A549 (cell line): ENCODE data around the gene GLOD4. TPM values are rescaled to one million over a fixed set of nuclear protein-coding genes. Genes with fewer than 3 reads are reported as not detected.

Source experiments
- ATAC-seq, 2 experiments: fragments of 200-7000 bp in 1 of 2; fragments of >200 bp in 1 of 2; cut with Nextera tagmentation in 1 of 2; cut with Tn5 transposase in 1 of 2; 3 replicates each; pipeline versions ENCODE4 v1.8.0 to v1.9.1; 2018 to 2020; ENCODE audit warnings: mild to moderate bottlenecking in 1 of 2, moderate library complexity in 1 of 2
- CTCF ChIA-PET: fragments of 300-600 bp; sonication (Branson Sonifier 250); formaldehyde crosslinking; extraction: SDS; loops from one replicate; lab custom pipeline; 2021; ENCODE audit warnings: antibody characterized with exemption, inconsistent platforms; lab: Yijun Ruan, JAX
- POLR2A ChIA-PET: fragments of 350-600 bp; formaldehyde crosslinking; extraction: SDS; loops from one replicate; lab custom pipeline; 2021; ENCODE audit warnings: antibody characterized with exemption, inconsistent platforms; lab: Yijun Ruan, JAX
- DNase-seq, 2 experiments: peaks; one replicate each; pipeline versions ENCODE4 v3.0.0 to v3.0.0-alpha.2; 2011 to 2016; ENCODE audit warnings: low read depth in 1 of 2, low spot score in 1 of 2
- FAIRE-seq: peaks from 2 replicates; lab custom pipeline; 2011; peaks lifted over from hg19 to GRCh38; lab: Jason Lieb, UNC
- H3K27ac ChIP-seq, 2 experiments: fragments of >200 bp; sonication (Bioruptor Twin); formaldehyde crosslinking; 3 replicates each; pipeline ENCODE4 v1.5.1; 2016 to 2017
- H3K4me1 ChIP-seq: fragments of >200 bp; sonication (Bioruptor Twin); formaldehyde crosslinking; 3 replicates; pipeline ENCODE4 v1.6.1; 2016
- H3K4me2 ChIP-seq: fragments of >200 bp; sonication (Bioruptor Twin); formaldehyde crosslinking; 3 replicates; pipeline ENCODE4 v1.6.1; 2016
- H3K4me3 ChIP-seq: fragments of >200 bp; sonication (Bioruptor Twin); formaldehyde crosslinking; 3 replicates; pipeline ENCODE4 v1.5.1; 2016
- H3K9me3 ChIP-seq: fragments of >200 bp; sonication (Bioruptor Twin); formaldehyde crosslinking; 3 replicates; pipeline ENCODE4 v1.6.1; 2016
- ATOH8 ChIP-seq: fragments of 250-450 bp; sonication (Bioruptor Pico); IDR thresholded peaks from 2 replicates; pipeline ENCODE4 v1.5.0; 2020; ENCODE audit warnings: low read depth, mild to moderate bottlenecking, moderate library complexity
- BCL3 ChIP-seq: fragments of >200 bp; sonication (Bioruptor Twin); formaldehyde crosslinking; IDR thresholded peaks from 3 replicates; pipeline ENCODE4 v1.6.1; 2016
- BHLHE40 ChIP-seq: IDR thresholded peaks from 2 replicates; pipeline ENCODE4 v1.6.1; 2012; ENCODE audit warnings: low read depth, low read length, inconsistent platforms
- CEBPB ChIP-seq, 2 experiments: fragments of >200 bp in 1 of 2; sonication (Bioruptor Twin) in 1 of 2; formaldehyde crosslinking in 1 of 2; IDR thresholded peaks; 2 replicates each; pipeline ENCODE4 v1.6.1; 2012 to 2016
- CTCF ChIP-seq: fragments of >200 bp; sonication (Bioruptor Twin); formaldehyde crosslinking; IDR thresholded peaks from 3 replicates; pipeline ENCODE4 v1.5.1; 2016
- E2F6 ChIP-seq: IDR thresholded peaks from 2 replicates; pipeline ENCODE4 v1.6.1; 2012; ENCODE audit warnings: low read depth, borderline replicate concordance
- EHF ChIP-seq: fragments of 250-450 bp; sonication (Bioruptor Pico); IDR thresholded peaks from 2 replicates; pipeline ENCODE4 v1.5.0; 2020; ENCODE audit warnings: mild to moderate bottlenecking
- HES2 ChIP-seq: fragments of >200 bp; sonication (Bioruptor Twin); formaldehyde crosslinking; IDR thresholded peaks from 2 replicates; pipeline ENCODE4 v1.6.1; 2016
- HMGXB4 ChIP-seq: fragments of 250-450 bp; sonication (Bioruptor Pico); IDR thresholded peaks from 2 replicates; pipeline ENCODE4 v1.5.0; 2021; ENCODE audit warnings: mild to moderate bottlenecking, moderate library complexity, borderline replicate concordance
- JUN ChIP-seq, 2 experiments: fragments of >200 bp; sonication (Bioruptor Twin); formaldehyde crosslinking; IDR thresholded peaks; 2 replicates in 1 of 2; 3 replicates in 1 of 2; pipeline ENCODE4 v1.6.1; 2016 to 2017
- KDM1A ChIP-seq: fragments of 200-600 bp; sonication (generic); IDR thresholded peaks from 2 replicates; pipeline ENCODE4 v1.6.1; 2016; ENCODE audit warnings: low read depth, mild to moderate bottlenecking
- MAX ChIP-seq: IDR thresholded peaks from 2 replicates; pipeline ENCODE4 v1.6.1; 2012
- MAZ ChIP-seq: fragments of 150-350 bp; IDR thresholded peaks from 2 replicates; pipeline ENCODE4 v1.6.1; 2014; ENCODE audit warnings: antibody characterized with exemption, low read depth, low read length, borderline replicate concordance
- MYC ChIP-seq: IDR thresholded peaks from 2 replicates; pipeline ENCODE4 v1.6.1; 2012; ENCODE audit warnings: mild to moderate bottlenecking, inconsistent platforms, low read length, improper control_type of control experiment, borderline replicate concordance
- NPAS2 ChIP-seq: fragments of 250-450 bp; sonication (Bioruptor Pico); IDR thresholded peaks from 2 replicates; pipeline ENCODE4 v1.8.0; 2022; ENCODE audit warnings: mild to moderate bottlenecking, moderate library complexity, borderline replicate concordance
- NR3C1 ChIP-seq: fragments of >200 bp; sonication (Bioruptor Twin); formaldehyde crosslinking; IDR thresholded peaks from 3 replicates; pipeline ENCODE4 v1.6.1; 2017
- PBX3 ChIP-seq: IDR thresholded peaks from 2 replicates; pipeline ENCODE4 v1.6.1; 2012
- RARB ChIP-seq: fragments of 250-450 bp; sonication (Bioruptor Pico); IDR thresholded peaks from 2 replicates; pipeline ENCODE4 v1.8.0; 2021; ENCODE audit warnings: mild to moderate bottlenecking, moderate library complexity
- RFX5 ChIP-seq: fragments of 450-650 bp; IDR thresholded peaks from 2 replicates; pipeline ENCODE4 v1.7.1; 2014; ENCODE audit warnings: antibody characterized with exemption, mild to moderate bottlenecking, moderate library complexity
- SREBF2 ChIP-seq: fragments of 450-650 bp; IDR thresholded peaks from 2 replicates; pipeline ENCODE4 v1.6.1; 2014; ENCODE audit warnings: mild to moderate bottlenecking, moderate library complexity
- TFCP2L1 ChIP-seq: fragments of 250-450 bp; sonication (Bioruptor Pico); IDR thresholded peaks from 2 replicates; pipeline ENCODE4 v1.5.0; 2021; ENCODE audit warnings: mild to moderate bottlenecking
- TP53 ChIP-seq: fragments of 250-450 bp; sonication (Bioruptor Pico); IDR thresholded peaks from 2 replicates; pipeline ENCODE4 v1.5.0; 2021; ENCODE audit warnings: mild to moderate bottlenecking, moderate library complexity
- ZSCAN20 ChIP-seq: fragments of 250-450 bp; sonication (Bioruptor Pico); IDR thresholded peaks from 2 replicates; pipeline ENCODE4 v1.8.0; 2022; ENCODE audit warnings: mild to moderate bottlenecking, moderate library complexity
- WGBS: methylation state at CpG from one replicate; pipeline ENCODE4 v1.1.6; 2017; ENCODE audit errors: missing lambda C conversion rate; 5-methylcytosine and 5-hydroxymethylcytosine counted together
- polyA plus RNA-seq, 4 experiments: library from polyadenylated mRNA; depleted of rRNA in 3 of 4; stranded (reverse); fragments of >200 nt; fragmentation: RNase III in 1 of 4; extraction: RNeasy Plus Mini Kit Qiagen cat#74134 plus additional on column Dnase treatment in 1 of 4; gene quantifications; 2 replicates in 3 of 4; 3 replicates in 1 of 4; pipeline ENCODE4 v1.2.3, GENCODE V29; 2011 to 2017

GLOD4 gene
- polyA plus RNA-seq, 2 of the 4 experiments (the other 2 are of a cell fraction), result 133 to 141 TPM

- H3K4me3 ChIP-seq, result no peak overlapping the region
- ATAC-seq, result no peak
Observed at GRCh38 chr17:823501-823902, 41.4 kb upstream of the GLOD4 start.

GRCh38 chr17:819251-819650, 37.2 kb upstream of the GLOD4 start:
- Histone ChIP-seq H3K27ac (no peak overlapping the region), H3K4me2 (no peak overlapping the region), H3K4me1 (no peaks in the 10 kb centered on the region), H3K4me3 (no peak overlapping the region), H3K9me3 (no peaks in the 10 kb centered on the region)
- ChIA-PET CTCF (interaction anchor here (2.0 kb wide), 2 partner anchors 14 to 162 kb away, joined by 5 to 7 read pairs; no protein-coding TSS in a partner anchor), POLR2A (no interaction called here)
- DNase-seq (no peak), FAIRE-seq (no peak), ATAC-seq (no peak)
- TF ChIP-seq KDM1A, result no peak
- TF ChIP-seq PBX3, result no peak
- no peak for TF ChIP-seq JUN (IDR thresholded peaks at IDR 0.05)
- no peak for TF ChIP-seq ATOH8 (CRISPR knock-in tag)
- TF ChIP-seq BCL3, result no peak
- no peak for TF ChIP-seq NPAS2 (CRISPR knock-in tag)
- TF ChIP-seq TP53 (CRISPR knock-in tag), result no peak
- TF ChIP-seq MYC, result no peak
- TF ChIP-seq CTCF, result no peak
- TF ChIP-seq NR3C1, result no peak
- TF ChIP-seq MAZ, result no peak
- TF ChIP-seq HES2, result no peak
- no peak for TF ChIP-seq HMGXB4 (CRISPR knock-in tag)
- no peak for TF ChIP-seq MAX
- 95% methylated on average over 19 of the region's 19 CpGs for WGBS

More at GRCh38 chr17:823501-823902, 41.4 kb upstream of the GLOD4 start:
- ChIA-PET CTCF (interaction anchor here (1.2 kb wide), 1 partner anchor 46 kb away, joined by 3 read pairs; no protein-coding TSS in a partner anchor), POLR2A (no interaction called here)
- Histone ChIP-seq H3K4me2 (no peak overlapping the region), H3K27ac (no peak overlapping the region), H3K4me1 (no peaks in the 10 kb centered on the region), H3K9me3 (no peaks in the 10 kb centered on the region)
- FAIRE-seq, result no peak
- 89% methylated on average over 9 of the region's 9 CpGs for WGBS
- DNase-seq, result no peak
- no peak for TF ChIP-seq SREBF2
- no peak for TF ChIP-seq CEBPB (IDR thresholded peaks at IDR 0.05)
- no peak for TF ChIP-seq RARB (CRISPR knock-in tag)
- no peak for TF ChIP-seq TFCP2L1 (CRISPR knock-in tag)
- no peak for TF ChIP-seq EHF (CRISPR knock-in tag)
- TF ChIP-seq TP53 (CRISPR knock-in tag), result no peak
- TF ChIP-seq E2F6, result no peak
- TF ChIP-seq HMGXB4 (CRISPR knock-in tag), result no peak
- TF ChIP-seq ZSCAN20, result no peak
- no peak for TF ChIP-seq RFX5
- no peak for TF ChIP-seq BHLHE40
- TF ChIP-seq NR3C1, result no peak
